ENCODE results near the gene FKBP3.

DNA sequence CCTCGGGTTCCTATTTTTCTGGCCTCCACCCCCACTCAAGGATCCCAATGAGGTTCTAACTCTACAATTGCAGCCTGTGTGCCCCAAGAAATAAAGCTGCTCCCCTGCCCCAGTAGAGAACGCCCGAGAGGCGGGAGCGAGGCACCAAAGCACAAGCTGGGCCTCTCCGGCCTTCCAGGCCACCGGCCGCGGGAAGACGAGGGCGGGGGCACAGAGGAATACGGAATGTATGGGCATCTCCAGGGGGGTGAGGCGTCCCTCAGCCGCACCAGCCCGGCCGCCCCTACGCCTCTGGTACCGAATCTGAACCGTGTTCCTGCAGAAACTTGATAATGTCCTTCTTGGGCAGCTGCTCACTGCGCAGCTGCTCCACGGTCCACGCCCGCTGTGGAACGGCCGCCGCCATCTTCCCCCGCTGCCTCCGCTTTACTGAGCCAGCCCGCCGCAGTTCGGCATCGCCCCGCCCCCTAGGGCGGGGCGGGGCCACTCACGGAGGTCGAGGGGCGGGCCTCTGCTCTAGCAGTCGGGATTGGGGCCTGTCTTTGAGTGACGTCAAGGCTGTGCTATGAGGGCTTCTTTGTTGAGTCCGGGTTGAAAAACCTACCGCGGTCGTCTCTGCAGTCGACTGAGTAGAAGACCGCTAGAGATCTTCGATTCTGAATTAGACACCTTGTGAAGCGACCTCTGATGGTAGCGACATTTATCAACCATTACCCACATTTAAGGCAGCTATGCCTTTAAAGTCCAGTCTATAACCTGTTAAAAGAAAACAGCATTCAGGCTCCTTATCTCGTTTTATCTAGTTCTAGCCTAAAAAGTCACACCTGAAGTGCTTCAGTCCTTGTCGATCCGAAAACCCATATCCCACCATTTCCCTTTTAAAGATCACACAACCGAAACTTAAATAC, at the start of gene FKBP3:
- TF ChIP-seq POLR2A (IDR thresholded peaks at IDR 0.05; ENCODE audit: low read length): peak; percentile 88
- no peak for TF ChIP-seq GATA1 (IDR thresholded peaks at IDR 0.05; ENCODE audit: low read depth, low read length)
